Fibroblast of skin of right quadriceps (primary cell): ENCODE data around the gene GDI1.

Source experiments
- DNase-seq: peaks from one replicate; pipeline ENCODE4 v3.0.0-alpha.2; 2013

The GDI1 gene

GRCh38 chrX:154409222-154409871 is 27.6 kb upstream of the GDI1 start, which contains the start of gene DNASE1L1:
Gene DNASE1L1 (minus strand): TSS chrX:154409254. CDS start chrX:154405568, 3,686 bp downstream.
- DNase-seq, result peak; percentile 71

DNA sequence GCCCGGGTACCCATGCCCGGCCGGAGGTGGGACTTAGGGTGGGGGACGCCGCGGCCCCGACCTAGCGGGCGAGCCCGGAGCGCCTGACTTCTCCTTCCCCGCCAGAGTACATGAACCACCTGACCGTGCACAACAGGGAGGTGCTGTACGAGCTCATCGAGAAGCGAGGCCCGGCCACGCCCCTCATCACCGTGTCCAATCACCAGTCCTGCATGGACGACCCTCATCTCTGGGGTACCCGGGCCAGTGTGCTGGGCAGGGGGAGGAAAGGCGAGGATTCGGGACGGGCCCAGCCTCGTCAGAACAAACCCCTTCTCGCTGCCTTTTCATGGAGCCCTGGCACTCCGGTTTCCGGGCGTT is 25.0 kb upstream of the GDI1 start:
- DNase-seq, result peak; percentile 24

- no peak for DNase-seq
Observed at GRCh38 chrX:154412468-154412867, 24.5 kb upstream of the GDI1 start.

- no peak for DNase-seq
Observed at GRCh38 chrX:154413142-154413541, 23.8 kb upstream of the GDI1 start.

DNA sequence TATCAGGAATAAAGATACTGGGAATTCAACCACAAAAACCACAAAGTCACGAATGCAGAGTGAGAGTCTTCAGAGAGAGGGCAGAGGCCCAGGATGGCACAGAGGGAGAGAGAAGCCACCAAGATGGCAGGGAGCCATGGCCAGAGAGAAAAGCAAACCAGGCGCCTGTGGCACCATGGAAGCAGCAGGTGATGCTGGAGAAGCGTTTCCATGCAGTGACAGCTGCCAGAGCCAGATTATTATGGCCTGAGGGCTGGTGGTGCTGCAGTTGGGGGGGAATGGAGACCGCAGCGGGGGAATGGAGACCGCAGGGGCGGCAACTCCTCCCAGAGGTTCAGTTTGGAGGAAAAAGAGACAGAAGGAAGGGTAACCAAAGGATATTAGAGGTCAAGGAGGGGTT is 19.8 kb upstream of the GDI1 start:
- no peak for DNase-seq

DNA sequence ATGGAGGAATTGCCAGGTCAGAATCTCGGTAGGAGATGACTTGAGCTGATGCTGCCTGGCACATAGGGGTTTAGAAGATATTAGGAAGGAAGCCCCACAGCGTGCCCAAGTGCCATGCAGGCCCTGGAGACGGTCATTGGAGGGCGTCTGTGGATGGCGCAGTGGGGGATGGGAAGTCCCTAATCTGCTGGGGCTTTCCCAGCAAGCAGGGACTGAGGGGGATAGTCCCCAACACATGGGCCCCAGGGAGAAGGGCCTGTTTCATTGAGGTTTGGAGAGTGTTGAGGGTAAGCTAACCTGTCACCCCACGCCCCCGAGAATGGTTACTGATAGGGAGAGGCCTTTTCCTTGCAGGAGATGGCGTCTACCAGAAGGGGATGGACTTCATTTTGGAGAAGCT is 17.8 kb upstream of the GDI1 start:
- no peak for DNase-seq

GRCh38 chrX:154419688-154420401 is 17.1 kb upstream of the GDI1 start:
- no peak for DNase-seq

- DNase-seq, result no peak
Observed at GRCh38 chrX:154420402-154420756, 16.6 kb upstream of the GDI1 start.

DNA sequence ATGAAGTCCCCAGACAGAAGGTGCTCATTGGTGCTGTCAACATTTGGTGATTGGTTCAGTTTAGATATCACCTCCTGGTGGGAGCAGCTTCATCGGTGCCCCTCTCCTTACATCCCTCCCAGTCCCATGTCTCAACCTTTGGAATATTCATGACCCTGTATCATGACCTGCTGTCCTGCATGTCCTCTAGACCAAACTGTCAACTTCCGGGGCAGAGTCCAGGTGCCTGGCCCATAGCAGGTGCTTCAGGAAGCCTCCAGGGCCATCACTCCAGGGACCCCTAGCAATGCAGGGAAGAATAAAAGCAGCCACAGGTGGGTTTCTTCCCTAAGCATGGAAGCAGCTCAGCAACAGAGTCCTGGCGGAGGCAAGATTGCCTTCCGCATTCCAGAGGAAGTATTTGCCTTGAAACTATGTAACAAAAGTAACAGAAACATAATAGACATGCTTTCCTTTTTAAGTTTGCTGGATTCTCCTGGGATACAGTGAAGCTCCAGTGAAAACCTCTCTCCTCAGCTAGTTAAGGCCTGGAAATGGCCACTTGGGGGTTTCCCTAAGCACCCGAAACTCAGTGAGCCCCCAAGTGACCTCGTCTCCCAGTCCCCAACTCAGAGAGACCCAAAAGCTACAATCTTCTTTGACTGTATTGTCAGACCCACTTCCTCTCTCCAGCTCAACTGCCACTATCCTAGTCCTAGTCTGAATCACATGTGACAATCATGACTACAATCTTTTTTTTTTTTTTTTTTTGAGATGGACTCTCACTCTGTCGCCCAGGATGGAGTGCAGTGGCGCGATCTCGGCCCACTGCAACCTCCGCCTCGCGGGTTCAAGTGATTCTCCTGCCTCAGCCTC is 9.8 kb upstream of the GDI1 start:
- no peak for DNase-seq

DNA sequence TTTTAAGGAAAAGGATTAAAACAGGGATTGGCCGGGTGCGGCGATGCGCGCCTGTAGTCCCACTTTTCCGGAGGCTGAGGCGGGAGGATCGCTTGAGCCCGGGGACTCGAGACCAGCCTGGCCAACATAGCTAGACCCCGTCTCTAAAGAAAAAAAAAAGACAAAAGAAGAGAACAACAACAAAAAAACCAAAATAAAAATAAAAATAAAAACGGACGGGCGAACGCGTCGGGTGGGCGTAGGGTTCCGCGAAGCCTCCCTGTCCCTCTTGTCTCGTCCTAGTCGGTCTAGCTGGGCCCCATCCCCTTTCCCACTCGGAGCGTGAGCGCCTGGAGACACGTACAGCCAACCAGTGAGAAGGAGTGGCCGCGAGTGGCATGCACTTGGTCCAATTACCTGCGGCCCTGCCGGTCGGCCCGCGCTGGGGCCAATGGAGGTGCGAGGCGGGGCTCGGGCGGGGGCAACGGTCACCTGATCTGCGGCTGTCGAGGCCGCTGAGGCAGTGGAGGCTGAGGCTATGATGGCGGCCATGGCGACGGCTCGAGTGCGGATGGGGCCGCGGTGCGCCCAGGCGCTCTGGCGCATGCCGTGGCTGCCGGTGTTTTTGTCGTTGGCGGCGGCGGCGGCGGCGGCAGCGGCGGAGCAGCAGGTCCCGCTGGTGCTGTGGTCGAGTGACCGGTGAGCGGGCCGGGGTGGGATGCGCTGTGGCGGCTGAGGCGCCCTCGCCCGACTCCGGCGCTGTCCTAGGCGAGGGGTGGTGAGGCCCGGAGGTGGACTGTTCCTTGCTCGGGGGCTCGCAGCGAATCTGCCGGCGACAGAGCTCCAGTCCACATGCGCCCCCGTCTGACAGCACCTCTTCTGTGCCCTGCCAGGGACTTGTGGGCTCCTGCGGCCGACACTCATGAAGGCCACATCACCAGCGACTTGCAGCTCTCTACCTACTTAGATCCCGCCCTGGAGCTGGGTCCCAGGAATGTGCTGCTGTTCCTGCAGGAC is 8.5 kb upstream of the GDI1 start, which contains the start of gene ATP6AP1:
ATP6AP1 (plus strand) TSS at position 502 of the 996 bp plus-strand sequence; CDS start at position 518, 16 bp downstream.
- DNase-seq, result peak; percentile 94

DNA sequence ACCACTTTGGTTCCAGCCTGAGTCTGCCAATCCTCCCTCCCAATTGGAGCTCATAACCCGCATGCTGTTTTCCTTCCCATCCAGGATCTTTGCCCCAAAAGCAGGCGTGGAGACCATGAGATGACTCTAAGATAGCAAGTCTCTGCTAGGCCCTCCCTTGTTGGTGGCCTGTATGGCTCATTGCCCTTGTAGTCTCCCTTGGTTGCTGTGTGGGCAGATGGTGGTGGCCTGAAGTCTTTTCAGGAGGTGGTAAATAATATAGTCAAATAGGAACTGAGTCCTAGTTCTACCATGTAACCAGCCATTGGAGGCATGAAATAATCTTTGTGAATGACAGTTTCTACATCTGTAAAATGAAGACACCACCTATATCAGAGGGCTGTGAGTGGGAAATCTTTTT is 7.2 kb upstream of the GDI1 start:
- DNase-seq, result no peak

- no peak for DNase-seq
Observed at GRCh38 chrX:154430479-154430878, 6.5 kb upstream of the GDI1 start.

DNA sequence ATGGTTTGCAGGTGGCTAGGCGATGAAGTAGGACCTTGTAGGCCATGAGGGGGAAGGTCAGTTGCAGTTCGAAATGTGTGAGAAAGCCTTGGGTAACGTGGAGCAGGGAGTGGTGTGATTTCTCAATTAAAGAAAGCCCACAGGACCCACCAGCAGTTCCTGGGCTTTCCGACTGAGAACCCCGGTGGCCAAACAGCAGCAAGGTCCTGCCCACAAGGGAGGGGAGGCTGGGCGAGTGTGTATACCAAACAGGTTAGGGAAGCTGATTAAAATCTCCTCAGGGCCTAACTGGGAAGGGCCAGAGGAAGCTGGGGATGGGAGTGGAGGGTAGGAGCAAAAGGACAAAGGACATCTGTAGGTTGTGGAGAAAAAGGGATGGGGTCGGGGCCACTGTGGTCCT is 6.0 kb upstream of the GDI1 start:
- no peak for DNase-seq

- DNase-seq, result no peak
Observed at GRCh38 chrX:154431341-154431740, 5.6 kb upstream of the GDI1 start.

DNA sequence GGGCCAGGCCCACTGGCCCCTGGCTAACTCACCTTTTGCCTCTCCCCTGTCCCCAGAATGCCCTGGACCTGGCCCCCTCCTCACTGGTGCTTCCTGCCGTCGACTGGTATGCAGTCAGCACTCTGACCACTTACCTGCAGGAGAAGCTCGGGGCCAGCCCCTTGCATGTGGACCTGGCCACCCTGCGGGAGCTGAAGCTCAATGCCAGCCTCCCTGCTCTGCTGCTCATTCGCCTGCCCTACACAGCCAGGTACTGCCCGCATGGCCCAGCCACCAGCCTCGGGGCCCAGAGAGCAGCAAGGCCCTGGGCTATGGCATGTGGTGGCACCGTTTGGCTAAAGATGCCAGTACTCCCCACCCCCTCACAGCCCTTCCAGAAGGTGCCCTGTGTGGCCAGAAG is 4.7 kb upstream of the GDI1 start:
- DNase-seq, result no peak

DNA sequence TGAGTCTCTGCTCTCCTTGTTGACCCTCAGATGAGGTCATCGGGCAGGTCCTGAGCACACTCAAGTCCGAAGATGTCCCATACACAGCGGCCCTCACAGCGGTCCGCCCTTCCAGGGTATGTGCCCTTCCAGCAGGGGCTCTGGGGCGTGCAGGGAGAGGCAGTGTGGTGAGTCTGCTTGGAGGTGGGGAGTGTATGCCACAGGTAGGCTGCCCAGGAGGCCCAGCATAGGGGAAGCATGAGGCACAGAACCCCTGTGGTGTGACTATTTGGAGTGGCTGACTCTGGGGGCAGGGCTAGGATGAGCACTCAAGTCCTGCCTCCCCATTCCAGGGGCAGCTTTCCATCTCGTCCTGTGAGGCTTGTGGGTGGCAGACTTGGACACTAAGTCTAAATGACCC is 3.3 kb upstream of the GDI1 start:
- no peak for DNase-seq

GRCh38 chrX:154434394-154435168 is 2.4 kb upstream of the GDI1 start:
- no peak for DNase-seq

DNA sequence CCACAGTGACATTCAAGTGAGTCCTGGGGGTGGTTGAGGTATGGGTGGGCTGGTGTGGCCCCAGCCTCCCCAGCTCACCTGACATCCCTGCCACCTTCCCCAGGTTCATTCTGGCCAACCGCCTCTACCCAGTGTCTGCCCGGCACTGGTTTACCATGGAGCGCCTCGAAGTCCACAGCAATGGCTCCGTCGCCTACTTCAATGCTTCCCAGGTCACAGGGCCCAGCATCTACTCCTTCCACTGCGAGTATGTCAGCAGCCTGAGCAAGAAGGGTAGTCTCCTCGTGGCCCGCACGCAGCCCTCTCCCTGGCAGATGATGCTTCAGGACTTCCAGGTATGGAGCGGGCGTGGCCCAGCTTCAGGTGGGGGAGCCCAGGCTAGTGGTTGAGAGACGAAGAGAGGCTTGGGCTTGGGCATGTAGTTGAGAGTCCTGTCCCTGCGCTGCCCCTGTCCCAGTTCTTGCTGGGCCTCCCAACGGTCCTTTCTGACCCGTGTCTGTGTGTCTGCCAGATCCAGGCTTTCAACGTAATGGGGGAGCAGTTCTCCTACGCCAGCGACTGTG is 1.7 kb upstream of the GDI1 start:
- no peak for DNase-seq

GRCh38 chrX:154436374-154436982 is 476 bp upstream of the GDI1 start:
- no peak for DNase-seq

GRCh38 chrX:154437971-154438893 is 1.3 kb downstream of the GDI1 start:
- DNase-seq, result no peak
